GM11168 (cell line): Measurements from ENCODE around the gene TUBB4B.

Experiments
- in situ Hi-C: fragments of 300-500 bp; cut with MboI; formaldehyde crosslinking; loops from one replicate; pipeline ENCODE4 v1.12.0; 2022; ENCODE audit warnings: low sequenced_read_pairs; ENCODE audit not compliant: unreplicated experiment

The TUBB4B gene

DNA sequence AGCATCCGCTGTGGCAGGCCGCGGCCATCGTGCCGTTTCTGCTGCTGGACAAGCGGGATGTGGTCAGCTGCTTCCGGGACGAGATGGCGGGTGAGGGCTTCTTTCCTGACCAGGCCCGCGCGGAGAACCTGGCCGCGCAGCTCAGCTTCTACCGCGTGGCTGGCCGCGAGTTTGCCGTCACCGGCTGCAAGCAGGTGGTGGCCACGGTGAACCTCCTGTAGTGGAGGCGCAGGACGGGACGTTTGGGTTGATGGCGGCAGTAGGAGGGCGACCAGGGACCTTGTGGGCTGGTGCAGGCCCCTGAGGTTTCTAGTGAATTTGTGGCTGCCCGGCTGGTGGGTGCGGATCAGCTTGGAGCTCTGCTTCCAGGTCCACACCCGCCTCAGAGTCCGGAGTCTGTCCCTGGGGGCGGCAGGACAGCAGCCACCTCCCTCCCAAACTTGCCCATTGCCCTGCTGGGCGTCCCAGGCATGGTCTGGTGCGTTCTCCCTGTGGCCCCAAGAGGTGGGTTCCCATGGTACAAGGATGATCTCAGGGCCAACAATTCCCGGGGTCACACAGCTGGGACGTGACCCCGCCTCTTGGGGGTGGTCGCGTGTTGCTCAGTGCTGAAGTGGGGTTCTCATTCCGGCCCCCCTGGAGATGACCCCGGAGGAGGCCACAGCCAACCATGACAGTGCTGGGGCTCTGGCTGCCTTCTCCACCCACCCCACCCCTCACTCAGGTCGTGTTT lies 38.8 kb downstream of the TUBB4B start:
- in situ Hi-C loops: no loop called here

DNA sequence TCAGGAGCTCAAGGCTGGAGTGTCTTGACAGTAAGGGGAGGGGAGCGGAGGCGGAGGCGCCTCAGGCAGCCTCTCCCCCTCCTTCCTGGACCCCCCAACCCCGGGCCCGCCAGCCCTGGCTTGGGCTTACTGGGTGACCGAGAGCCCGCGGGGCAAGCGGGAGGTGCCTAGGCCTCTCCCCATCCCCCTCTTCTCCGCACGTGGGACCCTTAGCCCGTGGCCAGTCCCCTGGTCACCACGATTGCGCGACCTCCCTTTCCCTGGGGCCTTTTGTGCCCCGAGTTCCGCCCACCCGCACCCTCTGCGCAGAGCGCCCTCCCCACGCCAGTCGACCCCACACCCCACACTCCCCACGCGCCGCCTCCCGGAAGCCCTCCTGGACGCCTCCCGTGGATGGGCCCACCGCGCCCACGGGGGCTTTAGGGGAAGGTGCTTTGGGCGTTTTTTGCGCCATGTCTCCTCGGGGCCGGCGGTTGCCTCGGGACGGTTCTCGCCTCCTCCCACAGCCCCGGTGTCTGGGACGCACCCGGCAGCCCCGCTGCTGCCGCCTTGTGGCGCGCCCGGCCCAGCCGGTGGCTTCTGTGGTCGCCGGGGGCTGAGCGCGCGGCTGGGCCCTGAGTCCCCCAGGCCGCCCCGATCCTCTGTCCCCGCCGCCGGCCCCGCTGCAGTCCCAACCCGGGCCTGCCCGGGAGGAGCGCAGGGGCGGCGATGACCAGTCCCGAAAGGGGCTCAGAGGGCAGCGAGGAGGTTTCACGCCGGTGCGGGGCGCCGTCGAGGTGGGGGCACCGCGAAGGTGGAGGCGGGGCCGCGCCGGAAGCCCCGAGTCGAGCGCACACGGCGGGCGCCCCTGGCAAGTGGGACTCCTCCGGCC lies 39.6 kb downstream of the TUBB4B start:
- in situ Hi-C loops: no loop called here

DNA sequence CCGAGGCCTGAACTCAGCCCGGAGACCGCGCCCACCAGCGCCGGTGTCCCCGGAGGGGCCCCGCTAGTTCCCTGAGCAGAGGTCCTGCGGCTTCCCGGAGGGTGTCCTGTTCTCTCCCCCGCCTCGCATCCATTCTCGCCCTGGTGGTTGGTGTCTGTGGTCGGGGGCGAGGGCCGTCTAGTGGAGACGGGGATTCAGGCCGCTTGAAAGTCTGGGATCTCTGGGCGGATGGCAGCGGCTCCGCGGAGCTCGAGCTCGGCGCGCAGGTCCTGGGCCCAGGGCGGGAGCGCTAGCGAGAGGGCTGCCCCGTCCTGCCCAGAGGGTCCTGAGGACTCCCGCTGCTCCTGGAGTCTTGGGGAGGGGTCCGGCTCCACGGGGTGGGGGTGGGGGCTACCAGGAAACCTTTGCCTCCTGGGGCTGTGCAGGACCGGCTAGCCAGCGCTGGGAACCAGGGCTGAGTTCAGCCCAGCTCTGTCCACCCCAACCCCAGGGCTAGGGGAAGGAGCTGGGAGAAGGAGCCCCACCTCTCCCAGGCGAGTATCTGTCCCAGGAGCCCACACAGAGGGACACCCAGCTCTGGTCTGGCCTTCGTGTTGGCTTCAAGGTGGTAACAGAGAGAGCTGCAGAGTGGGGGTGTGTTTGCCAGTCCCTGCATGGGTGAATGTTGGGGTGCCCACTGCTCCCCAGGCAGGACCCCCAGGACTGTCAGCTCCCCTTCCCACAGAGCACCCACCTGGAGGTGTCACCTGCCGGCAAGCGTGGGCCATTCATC lies 40.4 kb downstream of the TUBB4B start:
- in situ Hi-C loops: no loop called here

DNA sequence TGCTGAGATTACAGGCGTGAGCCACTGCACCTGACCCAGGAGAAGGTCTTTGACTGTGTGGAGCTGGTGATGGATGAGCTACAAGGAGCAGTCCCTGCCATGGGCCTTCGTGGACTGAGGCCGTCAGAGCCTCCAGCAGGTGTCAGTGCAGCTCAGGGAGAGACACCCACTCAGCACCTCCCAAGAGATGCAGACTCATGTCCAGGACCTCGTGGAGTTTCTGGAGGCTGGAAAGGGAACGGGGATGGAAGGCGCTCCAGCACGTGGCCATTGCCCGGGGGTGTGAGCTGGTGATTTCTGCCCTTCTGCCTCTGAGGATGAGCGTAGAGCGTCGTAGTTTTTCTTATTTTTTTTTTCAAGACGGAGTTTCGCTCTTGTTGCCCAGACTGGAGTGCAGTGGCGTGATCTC lies 45.9 kb downstream of the TUBB4B start:
- in situ Hi-C loops: no loop called here

DNA sequence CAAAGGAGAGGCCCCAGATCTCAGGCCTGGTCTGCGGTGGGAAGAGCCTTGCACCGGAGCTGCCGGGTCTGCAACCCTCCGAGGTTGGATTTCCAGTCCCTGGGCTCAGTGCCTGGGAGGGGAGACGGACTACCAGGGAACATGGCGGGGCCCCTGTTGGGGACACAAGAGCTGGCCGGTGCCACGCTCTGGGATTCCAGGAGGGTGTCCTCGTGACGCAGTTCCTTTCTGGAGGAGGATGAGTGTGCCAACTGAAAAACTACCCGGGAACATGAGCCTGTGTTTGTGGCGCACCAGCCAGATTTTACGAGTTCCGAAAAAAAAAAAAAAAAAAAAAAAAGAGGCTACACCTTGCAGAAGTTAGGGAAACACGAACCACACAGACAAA lies 52.0 kb downstream of the TUBB4B start:
- in situ Hi-C loops: loop anchor here (10.0 kb wide), 1 partner anchor 112 kb away; no protein-coding TSS in a partner anchor
